OCI-LY1 (cell line): ENCODE results near the gene EXPH5.

Experiments used
- CTCF ChIP-seq: fragments of 200-600 bp; sonication (generic), shearing (Covaris generic); IDR thresholded peaks from 2 replicates; pipeline ENCODE4 v1.5.1; 2017; ENCODE audit warnings: mild to moderate bottlenecking, antibody characterized with exemption, low read length, moderate library complexity, mixed read lengths
- EZH2 ChIP-seq: fragments of 200-600 bp; sonication (generic), shearing (Covaris generic); IDR thresholded peaks from 2 replicates; pipeline ENCODE4 v1.8.0; 2017; ENCODE audit warnings: borderline replicate concordance, mixed run types, mild to moderate bottlenecking, antibody characterized with exemption, low read length, moderate library complexity, mixed read lengths

GRCh38 chr11:108596701-108597100 lies 3.1 kb upstream of the EXPH5 start:
- no peak for TF ChIP-seq CTCF
- no peak for TF ChIP-seq EZH2
